ENCODE data around the gene MGME1.
"Not testable (repeated sequence)": the region's sequence is repeated elsewhere in the genome, so short reads cannot be mapped to it uniquely, and the experiment has no call there.

Gene MGME1

GRCh38 chr20:17998446-17998845 lies 29.6 kb downstream of the MGME1 start:
- DNase-seq = no peak

GRCh38 chr20:17999566-17999965 lies 30.7 kb downstream of the MGME1 start:
- DNase-seq = no peak

- DNase-seq = no peak
Measured at GRCh38 chr20:18001131-18001921, 32.5 kb downstream of the MGME1 start.

- DNase-seq = no peak
Measured at GRCh38 chr20:18003897-18004296, 35.1 kb downstream of the MGME1 start.

GRCh38 chr20:18004384-18005031 lies 35.7 kb downstream of the MGME1 start:
- no peak for DNase-seq

DNA sequence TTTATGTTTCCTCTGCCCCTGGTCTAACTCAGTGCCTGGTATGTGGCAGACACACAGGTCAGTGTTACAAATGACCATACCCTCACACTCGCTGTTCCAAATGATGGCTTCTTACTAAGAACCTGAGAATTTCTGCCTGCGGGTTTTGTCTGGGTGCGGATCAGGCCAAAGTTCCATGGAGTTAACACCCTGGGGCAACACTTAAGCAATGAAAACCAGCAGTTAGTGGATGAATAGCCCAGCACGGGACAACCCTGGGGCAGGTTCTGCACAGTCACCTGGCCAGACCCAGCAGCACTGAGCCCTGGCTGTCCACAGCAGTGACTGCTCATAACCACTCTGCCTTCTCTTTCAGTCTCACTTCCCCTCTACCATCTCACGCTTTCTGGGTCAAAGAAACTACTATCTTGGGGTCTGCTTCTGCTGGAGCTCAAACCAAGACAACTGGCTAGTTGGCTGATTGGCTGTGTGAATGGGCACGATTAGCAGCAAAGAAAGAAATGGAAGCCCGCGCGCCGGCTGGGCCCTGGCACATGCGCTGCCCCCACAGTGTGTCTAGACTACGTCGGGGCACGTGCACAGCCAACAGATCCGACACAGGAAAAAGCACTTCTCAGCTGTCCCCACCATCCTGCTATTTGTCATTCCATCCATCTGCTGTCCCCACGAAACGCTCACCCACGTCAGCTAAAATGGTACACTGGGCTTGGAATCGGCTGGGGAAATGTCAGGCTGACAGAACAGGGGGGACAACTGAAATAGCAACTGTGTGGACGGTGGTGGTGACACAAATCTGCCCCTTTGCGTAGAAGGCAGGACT lies 36.6 kb downstream of the MGME1 start:
- no peak for DNase-seq

DNA sequence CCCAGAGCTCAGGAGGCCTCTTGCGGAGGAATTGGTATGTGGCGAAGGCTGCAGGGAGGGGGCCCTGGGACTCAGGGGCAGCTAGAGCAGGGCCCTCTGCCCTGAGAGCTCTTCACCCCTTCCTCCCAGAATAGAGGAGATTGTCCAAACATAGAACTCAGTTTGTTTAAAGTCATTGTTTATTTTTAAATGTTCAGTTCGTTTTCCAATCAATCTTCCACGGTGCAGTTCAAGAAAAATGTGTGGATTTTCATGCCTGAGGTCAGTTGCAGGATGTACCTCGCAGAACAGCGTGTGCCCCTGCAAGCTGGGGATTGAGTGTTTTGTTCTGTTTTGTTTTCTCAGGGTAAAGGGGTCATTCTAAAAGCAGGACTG lies 37.2 kb downstream of the MGME1 start:
- DNase-seq = no peak

GRCh38 chr20:18006684-18007083 lies 37.9 kb downstream of the MGME1 start:
- no peak for DNase-seq

GRCh38 chr20:18007534-18008292 lies 38.9 kb downstream of the MGME1 start:
- no peak for DNase-seq

- DNase-seq = no peak
Measured at GRCh38 chr20:18009116-18009515, 40.3 kb downstream of the MGME1 start.

DNA sequence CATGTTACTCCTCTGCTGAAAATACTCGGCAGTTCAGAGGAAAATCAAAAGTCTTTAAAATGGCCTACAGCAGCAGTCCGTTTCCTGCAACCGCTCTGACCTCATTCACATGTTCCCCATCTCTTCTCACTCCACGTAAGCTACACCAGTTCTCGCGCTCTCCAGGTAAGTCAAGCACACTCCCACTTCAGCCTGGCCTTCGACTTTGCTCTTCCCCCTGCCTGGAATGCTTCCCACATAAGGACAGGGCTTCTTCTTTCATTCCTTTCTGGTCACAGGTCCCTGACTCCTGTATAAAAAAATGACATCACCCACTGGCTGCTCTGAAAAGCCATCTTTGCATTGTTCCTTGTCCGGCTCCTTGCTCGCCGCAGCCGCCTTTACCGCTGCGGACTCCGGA lies 42.7 kb downstream of the MGME1 start:
- no peak for DNase-seq

DNA sequence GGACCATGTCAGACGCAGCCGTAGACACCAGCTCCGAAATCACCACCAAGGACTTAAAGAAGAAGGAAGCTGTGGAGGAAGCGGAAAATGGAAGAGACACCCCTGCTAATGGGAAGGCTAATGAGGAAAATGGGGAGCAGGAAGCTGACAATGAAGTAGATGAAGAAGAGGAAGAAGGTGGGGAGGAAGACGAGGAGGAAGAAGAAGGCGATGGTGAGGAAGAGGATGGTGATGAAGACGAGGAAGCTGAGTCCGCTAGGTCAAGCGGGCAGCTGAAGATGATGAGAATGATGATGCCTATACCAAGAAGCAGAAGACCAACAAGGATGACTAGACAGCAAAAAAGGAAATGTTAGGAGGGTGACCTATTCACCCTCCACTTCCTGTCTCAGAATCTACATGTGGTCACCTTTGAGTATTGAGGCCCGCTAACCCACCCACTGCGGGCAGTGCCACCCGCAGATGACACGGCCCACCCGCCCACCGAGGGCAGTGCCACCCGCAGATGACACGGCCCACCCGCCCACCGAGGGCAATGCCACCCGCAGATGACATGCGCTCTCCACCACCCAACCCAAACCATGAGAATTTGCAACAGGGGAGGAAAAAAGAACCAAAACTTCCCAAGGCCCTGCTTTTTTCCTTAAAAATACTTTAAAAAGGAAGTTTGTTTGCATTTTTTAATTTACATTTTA lies 43.3 kb downstream of the MGME1 start:
- no peak for DNase-seq

DNA sequence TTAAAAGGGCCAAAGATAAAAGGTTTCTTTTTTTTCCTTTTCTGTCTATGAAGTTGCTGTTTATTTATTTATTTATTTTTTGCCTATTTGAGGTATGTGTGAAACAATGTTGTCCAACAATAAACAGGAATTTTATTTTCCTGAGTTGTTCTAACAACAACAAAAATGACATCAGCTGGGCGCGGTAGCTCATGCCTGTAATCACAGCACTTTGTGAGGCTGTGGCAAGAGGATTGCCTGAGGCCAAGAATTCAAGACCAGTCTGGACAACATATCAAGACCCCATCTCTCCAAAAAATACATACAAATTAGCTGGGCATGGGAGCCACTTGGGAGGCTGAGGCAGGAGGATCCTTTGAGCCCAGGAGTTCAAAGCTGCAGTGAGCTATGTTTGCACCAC lies 44.1 kb downstream of the MGME1 start:
- DNase-seq = no peak

- no peak for DNase-seq
Measured at GRCh38 chr20:18014411-18014810, 45.6 kb downstream of the MGME1 start.

DNA sequence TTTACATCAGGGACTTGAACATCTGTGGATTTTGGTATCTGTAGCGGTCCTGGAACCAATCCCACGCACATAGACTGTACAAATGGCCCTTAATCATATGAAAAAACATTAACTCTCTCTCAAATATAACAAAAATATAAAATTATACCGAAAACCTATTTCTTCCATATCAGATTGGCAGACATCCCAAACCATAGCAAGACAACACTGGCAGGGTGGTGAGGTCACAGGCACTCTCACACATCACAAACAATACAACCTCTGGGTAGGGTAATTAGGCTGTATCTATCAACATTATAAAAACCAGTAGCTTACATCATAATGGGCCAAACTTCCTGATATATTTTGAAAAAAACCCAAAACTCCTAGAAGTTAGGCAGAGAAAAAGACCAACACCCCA lies 48.0 kb downstream of the MGME1 start:
- no peak for DNase-seq

DNA sequence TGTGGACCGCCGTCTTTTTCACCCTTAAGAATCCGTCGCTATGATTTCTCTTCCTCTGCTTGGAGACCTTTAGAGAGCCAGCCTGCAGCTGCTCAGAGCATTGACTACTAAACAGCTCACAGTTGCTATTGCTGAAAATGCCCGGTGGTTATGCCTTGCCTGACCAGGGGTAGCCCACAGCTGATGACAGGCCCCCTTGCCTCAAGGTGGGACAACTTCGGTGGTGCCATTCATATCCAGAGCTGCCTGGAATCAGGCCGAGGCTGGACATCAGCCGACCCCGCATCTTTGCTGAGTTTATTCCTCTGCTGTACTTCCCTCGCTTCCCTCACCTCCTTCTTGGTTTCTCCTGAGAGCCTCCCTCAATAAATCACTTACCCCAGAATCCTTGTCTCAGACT lies 49.3 kb downstream of the MGME1 start:
- DNase-seq = no peak

- DNase-seq = no peak
Measured at GRCh38 chr20:18019068-18019467, 50.2 kb downstream of the MGME1 start.

- DNase-seq = no peak
Measured at GRCh38 chr20:18020931-18021330, 52.1 kb downstream of the MGME1 start.

- DNase-seq = no peak
Measured at GRCh38 chr20:18024606-18025127, 55.8 kb downstream of the MGME1 start.

DNA sequence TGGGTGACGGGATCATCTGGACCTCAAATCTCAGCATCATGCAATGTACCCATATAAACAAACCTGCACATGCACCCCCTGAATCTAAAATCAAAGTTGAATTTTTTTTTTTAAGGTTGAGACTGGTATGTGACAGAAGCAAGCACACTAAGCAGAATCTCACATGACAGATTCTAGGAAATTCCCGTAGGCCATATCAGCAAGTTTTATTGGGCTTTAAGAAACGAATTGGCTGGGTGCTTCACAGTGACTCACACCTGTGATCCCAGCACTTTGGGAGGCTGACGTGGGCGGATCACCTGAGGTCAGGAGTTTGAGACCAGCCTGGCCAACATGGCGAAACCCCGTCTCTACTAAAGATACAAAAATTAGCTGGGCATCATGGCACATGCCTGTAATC lies 58.2 kb downstream of the MGME1 start:
- not testable (repeated sequence) for DNase-seq

GRCh38 chr20:18030020-18030419 lies 61.2 kb downstream of the MGME1 start:
- DNase-seq = no peak

DNA sequence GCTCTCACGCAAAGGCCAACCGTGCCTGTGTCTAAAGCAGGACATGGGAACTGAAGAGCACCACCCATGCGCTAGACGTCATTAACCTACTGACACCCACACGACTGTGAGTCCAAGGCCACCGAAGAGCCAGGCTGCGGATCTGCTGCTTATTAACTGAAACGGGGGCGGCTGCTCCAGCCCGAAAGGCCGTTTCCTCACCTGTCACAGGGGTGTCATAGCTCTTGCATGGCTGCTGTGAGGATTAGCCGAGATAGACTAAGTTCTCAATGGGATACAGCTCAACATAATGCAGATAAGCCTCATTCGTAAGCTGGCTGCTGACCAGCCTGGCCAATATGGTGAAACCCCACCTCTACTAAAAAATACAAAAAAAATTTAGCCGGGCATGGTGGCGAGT lies 62.2 kb downstream of the MGME1 start:
- no peak for DNase-seq

Measured in CD4-positive, alpha-beta T cell treated with Interleukin-15 for 1 hour (primary cell).